H1 (cell line): ENCODE results near the gene C5orf15. TPM values are rescaled to one million over a fixed set of nuclear protein-coding genes. Genes with fewer than 3 reads are reported as not detected.

Experiments
- CTCF ChIA-PET: fragments of 300-600 bp; sonication (Branson Sonifier 250); formaldehyde crosslinking; loops from one replicate; lab custom pipeline; 2021; ENCODE audit not compliant: partially characterized antibody; lab: Charles Lee
- POLR2A ChIA-PET: fragments of 300-600 bp; sonication (Branson Sonifier 250); formaldehyde crosslinking; loops from one replicate; lab custom pipeline; 2021; ENCODE audit warnings: inconsistent platforms; ENCODE audit not compliant: partially characterized antibody; lab: Charles Lee
- DNase-seq, 2 experiments: peaks; one replicate each; pipeline versions ENCODE4 v3.0.0 to v3.0.0-alpha.2; 2010 to 2022; ENCODE audit warnings: low spot score in 2 of 2, low read depth in 1 of 2, mixed read lengths in 1 of 2
- FAIRE-seq: peaks from 2 replicates; lab custom pipeline; 2011; peaks lifted over from hg19 to GRCh38; lab: Jason Lieb, UNC
- H2AFZ ChIP-seq: 2 replicates; pipeline ENCODE4 v1.8.1; 2012; ENCODE audit warnings: low read length, inconsistent platforms
- H2AK5ac ChIP-seq: 2 replicates; pipeline ENCODE4 v1.6.1; 2013; ENCODE audit warnings: low read depth, low read length
- H2BK120ac ChIP-seq: replicated peaks from 2 replicates; pipeline ENCODE3; 2013; ENCODE audit warnings: low read depth, low read length, inconsistent platforms
- H2BK12ac ChIP-seq: 2 replicates; pipeline ENCODE4 v1.6.1; 2013; ENCODE audit warnings: low read depth, low read length
- H2BK15ac ChIP-seq: 2 replicates; pipeline ENCODE4 v1.6.1; 2013; ENCODE audit warnings: low read length
- H2BK20ac ChIP-seq: 2 replicates; pipeline ENCODE4 v1.6.1; 2013; ENCODE audit warnings: low read length
- H2BK5ac ChIP-seq: 2 replicates; pipeline ENCODE4 v1.6.1; 2013; ENCODE audit warnings: low read depth, low read length
- H3K14ac ChIP-seq: 2 replicates; pipeline ENCODE4 v1.6.1; 2013; ENCODE audit warnings: inconsistent platforms; ENCODE audit not compliant: insufficient read length
- H3K18ac ChIP-seq: 2 replicates; pipeline ENCODE4 v1.6.1; 2013; ENCODE audit warnings: low read length; ENCODE audit errors: extremely low read depth
- H3K23ac ChIP-seq: 2 replicates; pipeline ENCODE4 v1.6.1; 2013; ENCODE audit warnings: inconsistent platforms; ENCODE audit not compliant: insufficient read length
- H3K23me2 ChIP-seq: 2 replicates; pipeline ENCODE4 v1.6.1; 2013; ENCODE audit warnings: low read depth, low read length
- H3K27ac ChIP-seq: 2 replicates; pipeline ENCODE4 v1.6.1; 2011; ENCODE audit warnings: low read depth, low read length, inconsistent platforms
- H3K27me3 ChIP-seq, 4 experiments: replicated peaks in 1 of 4; 1 replicate in 1 of 4; 2 replicates in 3 of 4; pipeline versions ENCODE4 v1.6.1 to v1.8.1; 2011 to 2013; ENCODE audit warnings: low read length in 3 of 4, mild to moderate bottlenecking in 3 of 4, inconsistent platforms in 2 of 4, mixed read lengths in 2 of 4, moderate library complexity in 1 of 4; ENCODE audit not compliant: control insufficient read depth in 3 of 4, insufficient read depth in 3 of 4; ENCODE audit errors: extremely low read depth in 1 of 4
- H3K36me3 ChIP-seq, 4 experiments: 2 replicates each; pipeline versions ENCODE4 v1.6.1 to v1.8.1; 2011 to 2013; ENCODE audit warnings: mild to moderate bottlenecking in 4 of 4, low read length in 3 of 4, moderate library complexity in 2 of 4, control low read depth in 1 of 4, inconsistent platforms in 1 of 4; ENCODE audit not compliant: insufficient read depth in 4 of 4, control insufficient read depth in 2 of 4
- H3K4ac ChIP-seq: replicated peaks from 2 replicates; pipeline ENCODE3; 2013; ENCODE audit warnings: low read length, low read depth, mixed read lengths, inconsistent platforms; ENCODE audit not compliant: insufficient read length
- H3K4me1 ChIP-seq, 4 experiments: replicated peaks in 1 of 4; 1 replicate in 1 of 4; 2 replicates in 3 of 4; pipeline versions ENCODE4 v1.6.1 to v1.8.1; 2011 to 2013; ENCODE audit warnings: low read length in 3 of 4, inconsistent platforms in 2 of 4, mixed read lengths in 1 of 4; ENCODE audit not compliant: insufficient read depth in 4 of 4, control insufficient read depth in 3 of 4
- H3K4me2 ChIP-seq, 2 experiments: 2 replicates each; pipeline versions ENCODE4 v1.6.1 to v1.8.1; 2011 to 2013; ENCODE audit warnings: low read depth in 2 of 2, low read length in 2 of 2, control low read depth in 1 of 2, inconsistent platforms in 1 of 2, mild to moderate bottlenecking in 1 of 2; ENCODE audit not compliant: insufficient read depth in 1 of 2
- H3K4me3 ChIP-seq, 4 experiments: fragments of 200-600, 300-600 bp in 1 of 4; sonication (generic), shearing (Covaris generic), sonication (Bioruptor Twin) in 1 of 4; 2 replicates each; pipeline versions ENCODE4 v1.5.1 to v1.8.1; 2011 to 2016; ENCODE audit warnings: low read length in 4 of 4, low read depth in 3 of 4, control low read depth in 2 of 4, inconsistent platforms in 2 of 4, mild to moderate bottlenecking in 2 of 4, mixed read lengths in 1 of 4, moderate library complexity in 1 of 4; ENCODE audit not compliant: insufficient read depth in 2 of 4; ENCODE audit errors: extremely low read depth in 1 of 4
- H3K56ac ChIP-seq: replicated peaks from 2 replicates; pipeline ENCODE3; 2013; ENCODE audit warnings: low read depth, mild to moderate bottlenecking, mixed read lengths, low read length, inconsistent platforms; ENCODE audit not compliant: insufficient read length
- H3K79me1 ChIP-seq: 2 replicates; pipeline ENCODE4 v1.6.1; 2013; ENCODE audit warnings: low read depth, low read length, control low read depth
- H3K79me2 ChIP-seq, 2 experiments: 2 replicates each; pipeline versions ENCODE4 v1.6.1 to v1.8.1; 2012 to 2013; ENCODE audit warnings: low read length in 2 of 2, mild to moderate bottlenecking in 2 of 2, inconsistent platforms in 1 of 2; ENCODE audit not compliant: insufficient read depth in 2 of 2, control insufficient read depth in 1 of 2
- H3K9ac ChIP-seq, 4 experiments: replicated peaks in 1 of 4; 1 replicate in 1 of 4; 2 replicates in 3 of 4; pipeline versions ENCODE4 v1.6.1 to v1.8.1; 2011 to 2013; ENCODE audit warnings: low read depth in 3 of 4, low read length in 3 of 4, control low read depth in 2 of 4, mild to moderate bottlenecking in 2 of 4, moderate library complexity in 2 of 4, inconsistent platforms in 1 of 4; ENCODE audit errors: extremely low read depth in 1 of 4
- H3K9me3 ChIP-seq, 2 experiments: 2 replicates each; pipeline versions ENCODE4 v1.6.1 to v1.8.1; 2012 to 2013; ENCODE audit warnings: mild to moderate bottlenecking in 2 of 2, moderate library complexity in 2 of 2, control low read depth in 1 of 2, inconsistent platforms in 1 of 2, low read depth in 1 of 2, low read length in 1 of 2, mixed read lengths in 1 of 2; ENCODE audit not compliant: insufficient read depth in 2 of 2
- H4K20me1 ChIP-seq, 2 experiments: replicated peaks in 1 of 2; 2 replicates each; pipeline versions ENCODE3 to v1.8.1; 2011 to 2013; ENCODE audit warnings: inconsistent platforms in 2 of 2, low read length in 2 of 2, mild to moderate bottlenecking in 1 of 2; ENCODE audit not compliant: insufficient read depth in 2 of 2, control insufficient read depth in 1 of 2
- H4K5ac ChIP-seq: 2 replicates; pipeline ENCODE4 v1.6.1; 2013; ENCODE audit warnings: low read length, low read depth, mixed read lengths, inconsistent platforms; ENCODE audit not compliant: insufficient read length
- H4K8ac ChIP-seq: 2 replicates; pipeline ENCODE4 v1.8.0; 2013; ENCODE audit warnings: mild to moderate bottlenecking, moderate library complexity, low read length, inconsistent platforms; ENCODE audit not compliant: insufficient read depth; ENCODE audit errors: extremely low read depth
- H4K91ac ChIP-seq: replicated peaks from 2 replicates; pipeline ENCODE3; 2013; ENCODE audit warnings: low read length, mixed read lengths, inconsistent platforms; ENCODE audit not compliant: insufficient read length
- GTF2F1 ChIP-seq: IDR thresholded peaks from 2 replicates; pipeline ENCODE4 v1.6.1; 2012; ENCODE audit warnings: low read depth, low read length, improper control_type of control experiment, borderline replicate concordance
- HDAC6 ChIP-seq: IDR thresholded peaks from one replicate; pipeline ENCODE4 v1.7.1; 2012; ENCODE audit warnings: low read depth, mild to moderate bottlenecking, inconsistent platforms, low read length, moderate library complexity
- JUN ChIP-seq: IDR thresholded peaks from 2 replicates; pipeline ENCODE4 v1.6.1; 2011; ENCODE audit warnings: low read depth, mild to moderate bottlenecking, improper control_type of control experiment, low read length
- KDM1A ChIP-seq: fragments of 200-600, 300-600 bp; sonication (generic); IDR thresholded peaks from 2 replicates; pipeline ENCODE4 v1.7.1; 2016; ENCODE audit warnings: mild to moderate bottlenecking, low read length, borderline replicate concordance
- KDM5A ChIP-seq: fragments of 200-600 bp; IDR thresholded peaks from 2 replicates; pipeline ENCODE4 v1.7.1; 2012; ENCODE audit warnings: mild to moderate bottlenecking, low read length, inconsistent platforms, mixed read lengths
- POLR2A ChIP-seq, 2 experiments: IDR thresholded peaks; 1 replicate in 1 of 2; 2 replicates in 1 of 2; pipeline ENCODE4 v1.6.1; 2011; ENCODE audit warnings: low read depth in 2 of 2, low read length in 2 of 2, mild to moderate bottlenecking in 2 of 2; ENCODE audit errors: control extremely low read depth in 1 of 2
- RBBP5 ChIP-seq: IDR thresholded peaks from 2 replicates; pipeline ENCODE4 v1.7.1; 2012; ENCODE audit warnings: low read depth, mild to moderate bottlenecking, inconsistent platforms, low read length, moderate library complexity, borderline replicate concordance
- SP4 ChIP-seq: IDR thresholded peaks from 2 replicates; pipeline ENCODE4 v1.6.1; 2012; ENCODE audit warnings: low read length, inconsistent platforms
- SUZ12 ChIP-seq: fragments of 200-600 bp; sonication (generic); IDR thresholded peaks from 2 replicates; pipeline ENCODE4 v1.6.1; 2012; ENCODE audit warnings: mild to moderate bottlenecking, inconsistent platforms, low read length, moderate library complexity, mixed read lengths
- YY1 ChIP-seq: IDR thresholded peaks from 2 replicates; pipeline ENCODE4 v1.6.1; 2011; ENCODE audit warnings: low read depth, mild to moderate bottlenecking, low read length
- WGBS, 2 experiments: shearing (Covaris generic) in 1 of 2; methylation state at CpG; one replicate each; pipeline versions ENCODE4 v1.1.6 to v1.1.7; 2013 to 2015; ENCODE audit warnings: low lambda C conversion rate in 2 of 2, mixed read lengths in 2 of 2, inconsistent platforms in 1 of 2, low coverage in 1 of 2, missing lambda C conversion rate in 1 of 2; ENCODE audit not compliant: insufficient replicate concordance in 2 of 2, insufficient coverage in 1 of 2, insufficient read length in 1 of 2; ENCODE audit errors: extremely low coverage in 1 of 2, missing lambda C conversion rate in 1 of 2; 5-methylcytosine and 5-hydroxymethylcytosine counted together
- polyA plus RNA-seq, 7 experiments: library from polyadenylated mRNA; depleted of rRNA in 3 of 7; stranded (reverse) in 5 of 7; unstranded in 2 of 7; fragments of >200 nt in 5 of 7; fragments of 200-250 nt in 2 of 7; gene quantifications; 1 replicate in 5 of 7; 2 replicates in 1 of 7; 4 replicates in 1 of 7; pipeline versions ENCODE4 v1.2.1 to v1.2.3, GENCODE V29; 2011 to 2013; ENCODE audit warnings: missing spikeins in 2 of 7, mixed read lengths in 2 of 7
- total RNA-seq: library from RNA; stranded (reverse); fragmentation: NEBNext Ultra II Directional; extraction: Animal tissue kit (Norgen Biotek cat#: 25700); gene quantifications from 2 replicates; pipeline ENCODE4 v1.2.1, GENCODE V29; 2021
- TF ChIP-seq, protein P1 (sequence below): IDR thresholded peaks from 2 replicates; pipeline ENCODE4 v1.6.1; 2011; ENCODE audit warnings: low read length, improper control_type of control experiment
- TF ChIP-seq, protein P2 (sequence below): IDR thresholded peaks from 2 replicates; pipeline ENCODE4 v1.6.1; 2012; ENCODE audit warnings: inconsistent platforms
- TF ChIP-seq, protein P3 (sequence below): IDR thresholded peaks from 2 replicates; pipeline ENCODE4 v1.6.1; 2012; ENCODE audit warnings: inconsistent platforms

C5orf15 gene
- total and polyA plus RNA-seq, 2 of the 8 experiments (the other 6 are each of a cell fraction or from before 2014, with no cell fraction given) = 31.7 to 39.3 TPM

DNA sequence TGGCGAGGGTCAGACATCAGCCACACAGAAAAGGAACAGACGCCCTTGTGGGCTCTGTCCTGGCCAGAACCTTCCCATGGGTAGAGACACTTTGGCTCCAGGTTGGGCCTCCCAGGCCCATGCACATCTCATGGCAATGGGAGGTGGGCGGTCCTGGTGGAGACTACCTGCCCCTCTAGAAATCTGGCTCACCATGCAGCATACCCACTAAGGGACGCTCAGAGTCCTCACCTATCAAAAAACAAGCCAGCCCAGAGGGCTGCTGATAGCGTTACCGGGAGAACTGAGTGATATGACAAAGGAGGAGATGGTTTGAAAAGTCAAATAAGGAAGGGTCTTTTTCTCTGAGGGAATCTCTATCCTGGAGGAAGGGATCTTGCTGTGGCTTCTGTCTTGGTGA, 62.1 kb downstream of the C5orf15 start:
- Histone ChIP-seq H3K79me2 (no peaks in the 10 kb centered on the region), H3K4ac (no peak overlapping the region), H3K27ac (no peak overlapping the region), H2AFZ (no peak overlapping the region), H3K27me3 (no peaks in the 10 kb centered on the region), H3K9me3 (no peaks in the 10 kb centered on the region), H4K8ac (no peak overlapping the region; the same call in 1 of the 2 replicates), H3K4me3 (no peak overlapping the region), H4K91ac (no peak overlapping the region), H3K23me2 (no peaks in the 10 kb centered on the region), H3K4me1 (no peaks in the 10 kb centered on the region; a peak in 1 of 7 replicates), H3K14ac (no peak overlapping the region), H3K79me1 (no peaks in the 10 kb centered on the region), H3K36me3 (no peaks in the 10 kb centered on the region), H3K9ac (no peak overlapping the region), H4K5ac (no peak overlapping the region), H3K56ac (no peak overlapping the region), H2AK5ac (no peak overlapping the region), H2BK120ac (no peak overlapping the region), H4K20me1 (no peaks in the 10 kb centered on the region), H2BK12ac (no peak overlapping the region), H3K23ac (no peak overlapping the region), H3K4me2 (no peak overlapping the region), H2BK20ac (no peak overlapping the region), H3K18ac (no peak overlapping the region), H2BK15ac (no peak overlapping the region), H2BK5ac (no peak overlapping the region)
- no peak for DNase-seq
- no peak for FAIRE-seq
- POLR2A ChIA-PET = no interaction called here
- no peak for TF ChIP-seq JUN
- TF ChIP-seq, protein P1, sequence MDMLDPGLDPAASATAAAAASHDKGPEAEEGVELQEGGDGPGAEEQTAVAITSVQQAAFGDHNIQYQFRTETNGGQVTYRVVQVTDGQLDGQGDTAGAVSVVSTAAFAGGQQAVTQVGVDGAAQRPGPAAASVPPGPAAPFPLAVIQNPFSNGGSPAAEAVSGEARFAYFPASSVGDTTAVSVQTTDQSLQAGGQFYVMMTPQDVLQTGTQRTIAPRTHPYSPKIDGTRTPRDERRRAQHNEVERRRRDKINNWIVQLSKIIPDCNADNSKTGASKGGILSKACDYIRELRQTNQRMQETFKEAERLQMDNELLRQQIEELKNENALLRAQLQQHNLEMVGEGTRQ = no peak
- TF ChIP-seq, protein P2, sequence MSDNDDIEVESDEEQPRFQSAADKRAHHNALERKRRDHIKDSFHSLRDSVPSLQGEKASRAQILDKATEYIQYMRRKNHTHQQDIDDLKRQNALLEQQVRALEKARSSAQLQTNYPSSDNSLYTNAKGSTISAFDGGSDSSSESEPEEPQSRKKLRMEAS = no peak
- TF ChIP-seq HDAC6 = no peak
- no peak for TF ChIP-seq SP4
- TF ChIP-seq SUZ12 = no peak
- TF ChIP-seq YY1 = no peak
- TF ChIP-seq RBBP5 = no peak
- no peak for TF ChIP-seq KDM1A
- TF ChIP-seq POLR2A (IDR thresholded peaks at IDR 0.05; ENCODE audit: control extremely low read depth in 1 of 2, low read depth in 2 of 2, low read length in 2 of 2) = no peak
- TF ChIP-seq KDM5A = no peak
- no peak for TF ChIP-seq GTF2F1
- TF ChIP-seq, protein P3, sequence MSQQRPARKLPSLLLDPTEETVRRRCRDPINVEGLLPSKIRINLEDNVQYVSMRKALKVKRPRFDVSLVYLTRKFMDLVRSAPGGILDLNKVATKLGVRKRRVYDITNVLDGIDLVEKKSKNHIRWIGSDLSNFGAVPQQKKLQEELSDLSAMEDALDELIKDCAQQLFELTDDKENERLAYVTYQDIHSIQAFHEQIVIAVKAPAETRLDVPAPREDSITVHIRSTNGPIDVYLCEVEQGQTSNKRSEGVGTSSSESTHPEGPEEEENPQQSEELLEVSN = no peak
- CTCF ChIA-PET = interaction anchor here (0.6 to 1.8 kb wide), 9 partner anchors 8 to 925 kb away, joined by 3 to 9 read pairs (median 3); no protein-coding TSS in a partner anchor
- WGBS, 2 experiments = 83% methylated on average over 6 of the region's 6 CpGs; no CpG with 5 or more reads in 1 of the 2 experiments
